H1 (cell line): ENCODE results near the gene NEU3. TPM values are rescaled to one million over a fixed set of nuclear protein-coding genes. Genes with fewer than 3 reads are reported as not detected.

ENCODE experiments used
- ASH2L ChIP-seq: fragments of 200-600, 300-600 bp; sonication (generic); IDR thresholded peaks from one replicate; pipeline ENCODE4 v1.7.1; 2017; ENCODE audit warnings: low read length
- BRCA1 ChIP-seq: IDR thresholded peaks from 2 replicates; pipeline ENCODE4 v1.6.1; 2012; ENCODE audit warnings: low read depth, low read length, improper control_type of control experiment
- CHD1 ChIP-seq: IDR thresholded peaks from 2 replicates; pipeline ENCODE4 v1.6.1; 2012; ENCODE audit warnings: low read depth, low read length, improper control_type of control experiment
- HDAC6 ChIP-seq: IDR thresholded peaks from one replicate; pipeline ENCODE4 v1.7.1; 2012; ENCODE audit warnings: low read depth, mild to moderate bottlenecking, inconsistent platforms, low read length, moderate library complexity
- USF2 ChIP-seq: IDR thresholded peaks from 2 replicates; pipeline ENCODE4 v1.6.1; 2011; ENCODE audit warnings: low read length, improper control_type of control experiment
- polyA plus RNA-seq, 7 experiments: library from polyadenylated mRNA; depleted of rRNA in 3 of 7; stranded (reverse) in 5 of 7; unstranded in 2 of 7; fragments of >200 nt in 5 of 7; fragments of 200-250 nt in 2 of 7; gene quantifications; 1 replicate in 5 of 7; 2 replicates in 1 of 7; 4 replicates in 1 of 7; pipeline versions ENCODE4 v1.2.1 to v1.2.3, GENCODE V29; 2011 to 2013; ENCODE audit warnings: missing spikeins in 2 of 7, mixed read lengths in 2 of 7
- total RNA-seq: library from RNA; stranded (reverse); fragmentation: NEBNext Ultra II Directional; extraction: Animal tissue kit (Norgen Biotek cat#: 25700); gene quantifications from 2 replicates; pipeline ENCODE4 v1.2.1, GENCODE V29; 2021

NEU3 gene
- total and polyA plus RNA-seq, 2 of the 8 experiments (the other 6 are each of a cell fraction or from before 2014, with no cell fraction given), result 8.9 to 15.6 TPM

- TF ChIP-seq HDAC6 (no peak), USF2 (no peak), ASH2L (no peak), BRCA1 (no peak), CHD1 (no peak)
- TF ChIP-seq, all 59 proteins: peak for 0
Measured at GRCh38 chr11:74992852-74993251, 4.1 kb downstream of the NEU3 start (continued).
